HFFc6 (cell line): ENCODE results near the gene RPUSD1. TPM values are rescaled to one million over a fixed set of nuclear protein-coding genes. Genes with fewer than 3 reads are reported as not detected.

Source experiments
- DNase-seq: peaks from one replicate; pipeline ENCODE4 v3.0.0-alpha.2; 2018
- H3K27ac Mint-ChIP-seq: 2 replicates; pipeline ENCODE4 v1.8.0; 2020; ENCODE audit warnings: mild to moderate bottlenecking, mixed read lengths
- H3K27me3 Mint-ChIP-seq: 2 replicates; pipeline ENCODE4 v1.8.0; 2021; ENCODE audit warnings: mild to moderate bottlenecking, moderate library complexity, mixed read lengths; ENCODE audit not compliant: insufficient read depth
- H3K36me3 Mint-ChIP-seq: 2 replicates; pipeline ENCODE4 v1.8.0; 2021; ENCODE audit warnings: low read depth, mixed read lengths
- H3K4me1 Mint-ChIP-seq: 2 replicates; pipeline ENCODE4 v1.8.0; 2020; ENCODE audit warnings: low read depth, mixed read lengths
- H3K4me3 Mint-ChIP-seq: 2 replicates; pipeline ENCODE4 v1.8.0; 2020; ENCODE audit warnings: mild to moderate bottlenecking, moderate library complexity, mixed read lengths
- H3K9me3 Mint-ChIP-seq: 2 replicates; pipeline ENCODE4 v1.8.0; 2020; ENCODE audit warnings: mild to moderate bottlenecking, mixed read lengths
- total RNA-seq, 6 experiments: library from RNA; stranded (reverse); fragmentation: NEBNext Ultra II Directional; extraction: Animal tissue kit (Norgen Biotek cat#: 25700); gene quantifications; 2 replicates in 1 of 6; 3 replicates in 5 of 6; pipeline ENCODE4 v1.2.3, GENCODE V29; 2021
- TF ChIP-seq, protein P1 (sequence below): fragments of 200-600 bp; sonication (generic); IDR thresholded peaks from 2 replicates; pipeline ENCODE4 v1.5.0; 2021; ENCODE audit warnings: antibody characterized with exemption, mild to moderate bottlenecking

RPUSD1 gene
- total RNA-seq, 6 experiments from 2014 or later, result 23.8 to 32.8 (median 25.8) TPM

DNA sequence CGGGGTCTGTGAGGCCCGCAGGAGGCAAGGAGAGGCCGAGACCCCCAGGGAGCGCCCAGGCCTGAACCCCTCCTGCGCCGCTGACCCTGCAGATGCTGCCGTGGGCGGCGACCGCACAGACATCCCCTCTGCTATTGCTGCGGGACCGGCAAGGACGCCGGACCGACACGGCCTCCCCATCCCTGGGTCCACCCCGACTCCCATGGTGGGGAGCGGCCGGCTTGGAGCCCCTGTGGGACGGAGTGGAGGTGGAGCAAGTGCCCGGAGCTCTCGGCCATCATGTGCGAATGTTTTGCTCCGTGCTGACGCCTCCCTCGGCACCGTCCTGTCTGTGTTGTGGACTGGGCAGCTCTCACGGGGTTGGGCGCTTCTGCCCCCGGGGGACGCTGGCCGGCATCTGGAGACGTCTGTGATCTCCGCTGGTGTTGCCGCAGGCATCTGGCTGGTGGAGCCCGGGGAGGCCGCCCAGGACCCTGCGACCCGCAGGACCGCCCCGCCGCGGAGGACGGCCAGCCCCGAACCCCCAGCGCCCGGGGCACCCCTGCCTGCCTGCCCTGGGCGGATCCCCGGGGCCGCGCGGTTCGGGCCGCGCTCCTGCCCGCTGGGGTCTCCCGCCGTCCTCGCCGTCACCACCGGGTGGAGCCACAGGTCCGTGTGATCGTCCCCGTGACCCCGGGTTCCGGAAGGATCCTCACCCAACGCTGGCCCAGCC lies 25.2 kb upstream of the RPUSD1 start:
- TF ChIP-seq, protein P1, sequence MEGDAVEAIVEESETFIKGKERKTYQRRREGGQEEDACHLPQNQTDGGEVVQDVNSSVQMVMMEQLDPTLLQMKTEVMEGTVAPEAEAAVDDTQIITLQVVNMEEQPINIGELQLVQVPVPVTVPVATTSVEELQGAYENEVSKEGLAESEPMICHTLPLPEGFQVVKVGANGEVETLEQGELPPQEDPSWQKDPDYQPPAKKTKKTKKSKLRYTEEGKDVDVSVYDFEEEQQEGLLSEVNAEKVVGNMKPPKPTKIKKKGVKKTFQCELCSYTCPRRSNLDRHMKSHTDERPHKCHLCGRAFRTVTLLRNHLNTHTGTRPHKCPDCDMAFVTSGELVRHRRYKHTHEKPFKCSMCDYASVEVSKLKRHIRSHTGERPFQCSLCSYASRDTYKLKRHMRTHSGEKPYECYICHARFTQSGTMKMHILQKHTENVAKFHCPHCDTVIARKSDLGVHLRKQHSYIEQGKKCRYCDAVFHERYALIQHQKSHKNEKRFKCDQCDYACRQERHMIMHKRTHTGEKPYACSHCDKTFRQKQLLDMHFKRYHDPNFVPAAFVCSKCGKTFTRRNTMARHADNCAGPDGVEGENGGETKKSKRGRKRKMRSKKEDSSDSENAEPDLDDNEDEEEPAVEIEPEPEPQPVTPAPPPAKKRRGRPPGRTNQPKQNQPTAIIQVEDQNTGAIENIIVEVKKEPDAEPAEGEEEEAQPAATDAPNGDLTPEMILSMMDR, result peak; percentile 81
- Mint-ChIP-seq H3K27ac (peak overlapping the region; percentile 60; the same call in 1 of the 2 replicates), H3K27me3 (peaks cover 1% of the 10 kb centered on the region; the same call in 1 of the 2 replicates), H3K36me3 (no peaks in the 10 kb centered on the region), H3K4me1 (peaks cover 27% of the 10 kb centered on the region), H3K9me3 (no peaks in the 10 kb centered on the region), H3K4me3 (peak overlapping the region; percentile 74)
- peak; percentile 11 for DNase-seq

DNA sequence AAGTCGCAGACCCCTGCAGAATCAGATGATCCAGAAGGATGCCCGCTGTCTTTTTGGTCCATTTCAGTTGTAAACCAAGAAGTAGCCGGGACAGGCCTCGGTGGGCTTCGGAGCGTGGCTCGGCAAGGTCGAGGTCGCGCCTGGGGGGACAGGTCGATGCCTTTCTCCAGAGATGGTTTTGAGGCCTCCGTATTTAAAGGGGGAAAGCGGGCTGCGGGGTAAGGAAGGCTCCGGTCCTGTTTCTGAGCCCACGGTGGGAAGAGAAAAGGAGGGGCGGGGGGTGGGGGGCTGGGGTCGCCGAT lies 19.9 kb upstream of the RPUSD1 start:
- peaks cover 5% of the 10 kb centered on the region; the same call in 1 of the 2 replicates for H3K36me3 Mint-ChIP-seq
- no peak for DNase-seq
- H3K27me3 Mint-ChIP-seq, result peaks cover 3% of the 10 kb centered on the region
- peak overlapping the region; percentile 95 for H3K4me3 Mint-ChIP-seq
- H3K9me3 Mint-ChIP-seq, result no peaks in the 10 kb centered on the region; the same call in 1 of the 2 replicates
- TF ChIP-seq, protein P1, result no peak
- peak overlapping the region; percentile 75 for H3K27ac Mint-ChIP-seq
- H3K4me1 Mint-ChIP-seq, result peaks cover 13% of the 10 kb centered on the region

DNA sequence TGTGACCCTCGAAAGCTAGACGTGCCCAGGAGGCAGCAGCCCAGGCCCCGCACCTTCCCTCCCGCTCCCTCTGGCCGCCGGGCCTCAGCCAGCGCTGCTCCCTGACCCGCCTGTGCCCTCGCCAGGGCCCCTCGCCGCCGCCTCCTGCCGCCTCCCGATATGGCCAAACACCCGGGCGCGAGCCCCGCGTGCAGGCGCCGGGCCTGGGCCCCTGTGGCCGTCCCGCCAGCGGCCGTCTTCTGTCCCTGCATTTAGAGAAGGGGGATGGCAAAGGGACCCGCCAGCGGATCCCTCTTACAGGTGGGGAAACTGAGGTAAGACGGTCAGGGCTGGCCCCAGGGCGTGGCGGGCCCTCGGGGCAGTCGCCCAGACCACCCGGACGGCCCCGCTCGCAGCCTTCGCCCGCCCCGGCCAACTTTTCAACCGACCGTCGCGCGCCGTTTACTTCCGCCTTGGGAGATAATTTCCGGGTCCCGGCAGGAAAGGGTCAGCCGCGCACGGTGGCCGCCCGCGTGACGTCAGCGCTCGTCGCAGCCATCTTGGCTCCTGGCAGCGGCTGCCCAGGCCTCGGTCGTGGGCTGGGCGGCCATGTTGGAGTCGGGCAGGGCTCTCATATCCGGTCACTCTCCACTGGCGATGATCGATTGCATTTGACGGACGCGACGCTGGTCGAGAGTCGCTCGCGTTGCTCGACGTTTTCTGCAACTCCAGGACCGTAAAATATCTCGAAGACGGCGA lies 19.3 kb upstream of the RPUSD1 start:
- Mint-ChIP-seq H3K36me3 (peaks cover 5% of the 10 kb centered on the region; the same call in 1 of the 2 replicates), H3K9me3 (no peaks in the 10 kb centered on the region; the same call in 1 of the 2 replicates), H3K27ac (peak overlapping the region; percentile 75), H3K4me3 (peak overlapping the region; percentile 95), H3K4me1 (peaks cover 13% of the 10 kb centered on the region), H3K27me3 (peaks cover 3% of the 10 kb centered on the region)
- TF ChIP-seq, protein P1, result no peak
- peak; percentile 90 for DNase-seq

DNA sequence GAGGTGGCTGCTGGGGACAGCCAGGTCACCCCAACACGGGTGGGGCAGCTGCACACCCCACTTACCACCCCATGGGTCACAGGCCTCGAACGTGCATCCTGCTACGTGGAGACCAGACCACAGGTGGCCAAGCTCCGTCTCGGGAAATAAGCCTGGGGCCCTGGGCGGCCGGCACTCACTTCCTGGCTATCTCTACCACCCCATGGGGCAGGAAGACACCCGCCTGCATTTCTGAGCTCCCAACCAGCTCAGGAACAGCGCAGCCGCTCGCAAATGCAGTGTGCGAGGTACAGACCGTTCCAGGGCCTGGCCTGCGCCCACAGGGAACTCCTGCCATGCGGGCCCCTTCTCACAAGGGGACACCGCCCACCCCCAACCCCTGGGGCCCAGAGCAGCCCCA lies 17.3 kb upstream of the RPUSD1 start:
- peaks cover 5% of the 10 kb centered on the region; the same call in 1 of the 2 replicates for H3K36me3 Mint-ChIP-seq
- peaks cover 11% of the 10 kb centered on the region for H3K27me3 Mint-ChIP-seq
- no peaks in the 10 kb centered on the region; the same call in 1 of the 2 replicates for H3K9me3 Mint-ChIP-seq
- H3K4me3 Mint-ChIP-seq, result no peak overlapping the region
- peaks cover 13% of the 10 kb centered on the region for H3K4me1 Mint-ChIP-seq
- no peak overlapping the region for H3K27ac Mint-ChIP-seq
- TF ChIP-seq, protein P1, result no peak
- no peak for DNase-seq

DNA sequence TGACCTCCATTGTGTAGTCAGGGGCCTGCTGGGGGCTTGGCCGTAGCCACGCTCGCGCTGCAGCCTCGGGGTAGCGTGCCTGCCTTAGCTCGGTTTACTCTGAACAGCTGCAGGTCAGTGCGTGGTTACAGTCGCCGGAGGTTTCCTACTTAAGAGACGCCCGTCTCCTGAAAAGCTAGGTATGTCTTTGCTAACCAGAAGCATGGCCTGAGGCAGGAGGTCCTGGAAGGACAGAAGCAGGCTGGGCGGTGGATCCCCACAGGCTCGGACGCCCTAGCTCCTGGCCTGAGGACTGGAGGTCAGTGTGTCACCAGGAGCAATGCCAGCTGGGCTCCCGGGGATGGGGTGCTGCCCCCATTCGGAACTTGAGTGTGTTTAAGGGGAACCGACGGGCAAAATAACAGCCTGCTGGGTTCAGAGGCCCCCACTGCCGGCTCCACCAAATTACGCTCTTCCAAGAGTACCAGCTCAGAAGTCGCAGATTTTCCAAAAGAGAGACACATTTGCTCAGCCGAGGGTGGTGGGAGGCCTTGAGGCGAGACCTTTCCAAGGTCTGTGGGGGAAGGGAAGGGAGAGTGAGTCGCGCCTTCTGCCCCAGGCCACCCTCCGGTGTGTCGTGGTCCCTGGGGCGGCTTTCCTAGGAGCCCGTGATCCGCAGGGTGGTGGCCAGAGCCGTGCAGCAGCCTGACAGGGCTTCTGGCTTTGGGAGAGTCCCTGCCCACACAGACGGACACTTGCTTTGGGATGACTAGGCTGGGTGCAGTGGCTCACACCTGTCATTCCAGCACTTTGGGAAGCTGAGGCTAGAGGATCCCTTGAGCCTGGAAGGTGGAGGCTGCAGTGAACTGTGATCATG lies 16.2 kb upstream of the RPUSD1 start:
- peaks cover 10% of the 10 kb centered on the region for H3K27me3 Mint-ChIP-seq
- TF ChIP-seq, protein P1, result peak; percentile 14; the same call in 1 of the 2 replicates
- H3K4me1 Mint-ChIP-seq, result peaks cover 13% of the 10 kb centered on the region
- DNase-seq, result no peak
- no peaks in the 10 kb centered on the region; the same call in 1 of the 2 replicates for H3K9me3 Mint-ChIP-seq
- H3K4me3 Mint-ChIP-seq, result no peak overlapping the region
- H3K36me3 Mint-ChIP-seq, result peaks cover 5% of the 10 kb centered on the region; the same call in 1 of the 2 replicates
- H3K27ac Mint-ChIP-seq, result no peak overlapping the region
